GM12864 (cell line): ENCODE results near the gene THTPA.
"Not testable (repeated sequence)": the region's sequence is repeated elsewhere in the genome, so short reads cannot be mapped to it uniquely, and the experiment has no call there.

Experiments
- DNase-seq: peaks from one replicate; pipeline ENCODE4 v3.0.0-alpha.2; 2011; ENCODE audit warnings: low read depth
- H3K4me3 ChIP-seq: 2 replicates; pipeline ENCODE4 v1.5.1; 2011; ENCODE audit warnings: mild to moderate bottlenecking, low read depth, low read length, control low read depth
- TF ChIP-seq, protein P1 (sequence below): IDR thresholded peaks from 2 replicates; pipeline ENCODE4 v1.5.1; 2011; ENCODE audit warnings: low read depth, mild to moderate bottlenecking, moderate library complexity, low read length, control low read depth, inconsistent platforms; ENCODE audit errors: missing control alignments

Gene THTPA

DNA sequence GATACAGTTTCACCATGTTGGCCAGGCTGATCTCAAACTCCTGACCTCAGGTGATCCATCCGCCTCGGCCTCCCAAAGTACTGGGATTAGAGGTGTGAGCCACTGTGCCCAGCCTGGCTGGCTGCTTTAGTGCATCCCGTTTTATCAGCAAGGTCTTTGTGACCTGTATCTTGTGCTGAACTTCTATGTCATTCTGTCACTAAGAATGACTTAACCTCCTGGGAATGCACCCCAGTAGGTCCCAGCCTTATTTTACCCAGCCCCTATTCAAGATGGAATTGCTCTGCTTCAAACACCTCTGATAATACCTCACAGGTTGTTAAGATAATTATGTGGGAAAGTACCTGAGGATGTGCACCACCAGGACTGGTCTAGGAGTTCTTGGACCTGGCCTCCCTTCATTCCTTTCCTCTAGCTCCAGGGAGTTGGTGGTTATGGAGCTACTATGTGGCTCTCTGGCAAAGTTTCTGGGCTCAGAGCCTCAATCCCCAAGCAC lies 48.7 kb downstream of the THTPA start:
- TF ChIP-seq, protein P1, sequence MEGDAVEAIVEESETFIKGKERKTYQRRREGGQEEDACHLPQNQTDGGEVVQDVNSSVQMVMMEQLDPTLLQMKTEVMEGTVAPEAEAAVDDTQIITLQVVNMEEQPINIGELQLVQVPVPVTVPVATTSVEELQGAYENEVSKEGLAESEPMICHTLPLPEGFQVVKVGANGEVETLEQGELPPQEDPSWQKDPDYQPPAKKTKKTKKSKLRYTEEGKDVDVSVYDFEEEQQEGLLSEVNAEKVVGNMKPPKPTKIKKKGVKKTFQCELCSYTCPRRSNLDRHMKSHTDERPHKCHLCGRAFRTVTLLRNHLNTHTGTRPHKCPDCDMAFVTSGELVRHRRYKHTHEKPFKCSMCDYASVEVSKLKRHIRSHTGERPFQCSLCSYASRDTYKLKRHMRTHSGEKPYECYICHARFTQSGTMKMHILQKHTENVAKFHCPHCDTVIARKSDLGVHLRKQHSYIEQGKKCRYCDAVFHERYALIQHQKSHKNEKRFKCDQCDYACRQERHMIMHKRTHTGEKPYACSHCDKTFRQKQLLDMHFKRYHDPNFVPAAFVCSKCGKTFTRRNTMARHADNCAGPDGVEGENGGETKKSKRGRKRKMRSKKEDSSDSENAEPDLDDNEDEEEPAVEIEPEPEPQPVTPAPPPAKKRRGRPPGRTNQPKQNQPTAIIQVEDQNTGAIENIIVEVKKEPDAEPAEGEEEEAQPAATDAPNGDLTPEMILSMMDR = no peak
- DNase-seq = no peak
- H3K4me3 ChIP-seq = no peak overlapping the region

DNA sequence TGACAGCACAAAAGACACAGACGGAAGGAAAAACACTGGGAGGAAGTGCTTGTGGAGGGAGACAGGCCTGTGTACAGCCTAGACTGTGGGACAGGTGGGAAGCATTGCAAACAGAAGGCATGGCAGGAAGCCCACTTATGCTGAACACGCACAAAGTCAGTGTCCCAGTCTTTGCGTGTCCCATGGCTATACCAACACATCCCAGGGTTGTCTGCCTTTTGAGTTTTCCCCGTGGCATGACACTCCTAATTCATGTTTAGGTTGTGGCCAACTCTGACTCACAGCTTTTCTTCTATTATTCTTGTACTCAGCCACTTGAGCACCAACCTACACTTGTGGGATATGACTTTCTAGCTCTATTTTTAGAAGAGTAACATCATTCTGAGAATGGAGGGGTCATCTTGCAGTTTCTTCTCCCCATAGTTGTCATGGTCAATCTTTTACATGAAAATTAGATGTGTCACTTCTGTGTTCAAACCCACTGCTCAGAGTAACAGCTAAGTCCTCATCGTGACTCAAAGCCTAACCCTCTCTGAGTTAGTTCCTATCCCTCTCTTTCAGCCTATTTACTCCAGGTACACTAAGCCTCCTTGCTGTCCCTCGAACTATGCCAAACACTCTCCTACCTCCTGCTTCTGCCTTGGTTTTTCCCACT lies 50.0 kb downstream of the THTPA start:
- H3K4me3 ChIP-seq = no peak overlapping the region; the same call in 1 of the 2 replicates
- peak; percentile 70 for DNase-seq
- TF ChIP-seq, protein P1 = no peak

DNA sequence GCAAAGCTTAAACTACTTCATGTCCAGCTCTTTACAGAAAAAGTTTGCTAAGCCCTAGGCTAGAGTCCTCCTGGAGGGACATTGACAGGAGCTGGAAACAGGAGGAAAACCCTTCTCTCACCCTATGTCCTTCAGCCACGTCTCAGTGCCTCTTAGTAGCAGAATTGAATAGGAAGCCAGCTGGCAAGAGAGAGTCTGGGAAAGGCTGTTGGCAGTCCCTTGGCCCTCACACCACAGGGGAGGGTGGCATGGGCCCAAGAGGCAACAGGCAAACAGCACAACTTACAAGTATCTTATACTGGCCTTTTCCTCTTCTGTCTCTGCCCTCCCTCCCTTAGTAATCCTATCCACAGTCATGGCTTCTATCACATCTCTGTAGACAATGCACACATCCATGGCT lies 52.4 kb downstream of the THTPA start:
- DNase-seq = no peak
- TF ChIP-seq, protein P1 = no peak
- no peak overlapping the region for H3K4me3 ChIP-seq

DNA sequence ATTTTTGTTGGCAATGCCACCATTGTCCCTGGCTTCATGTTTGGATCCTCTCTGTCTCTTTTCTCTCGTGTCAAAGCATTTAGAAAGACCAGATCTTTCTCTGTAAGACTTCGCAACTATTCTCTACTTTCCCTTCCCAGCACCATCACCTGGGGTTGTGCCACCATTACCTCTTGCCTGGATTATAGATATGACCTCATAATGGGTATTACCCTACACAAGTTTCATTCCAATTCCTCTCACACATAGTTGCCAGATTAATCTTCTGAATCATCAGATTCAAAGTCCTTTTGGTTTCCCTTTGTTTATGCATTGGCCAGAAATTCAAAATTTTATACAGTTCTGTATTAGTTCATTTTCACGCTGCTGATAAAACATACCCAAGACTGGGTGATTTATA lies 52.9 kb downstream of the THTPA start:
- DNase-seq = no peak
- H3K4me3 ChIP-seq = no peak overlapping the region
- TF ChIP-seq, protein P1 = no peak

DNA sequence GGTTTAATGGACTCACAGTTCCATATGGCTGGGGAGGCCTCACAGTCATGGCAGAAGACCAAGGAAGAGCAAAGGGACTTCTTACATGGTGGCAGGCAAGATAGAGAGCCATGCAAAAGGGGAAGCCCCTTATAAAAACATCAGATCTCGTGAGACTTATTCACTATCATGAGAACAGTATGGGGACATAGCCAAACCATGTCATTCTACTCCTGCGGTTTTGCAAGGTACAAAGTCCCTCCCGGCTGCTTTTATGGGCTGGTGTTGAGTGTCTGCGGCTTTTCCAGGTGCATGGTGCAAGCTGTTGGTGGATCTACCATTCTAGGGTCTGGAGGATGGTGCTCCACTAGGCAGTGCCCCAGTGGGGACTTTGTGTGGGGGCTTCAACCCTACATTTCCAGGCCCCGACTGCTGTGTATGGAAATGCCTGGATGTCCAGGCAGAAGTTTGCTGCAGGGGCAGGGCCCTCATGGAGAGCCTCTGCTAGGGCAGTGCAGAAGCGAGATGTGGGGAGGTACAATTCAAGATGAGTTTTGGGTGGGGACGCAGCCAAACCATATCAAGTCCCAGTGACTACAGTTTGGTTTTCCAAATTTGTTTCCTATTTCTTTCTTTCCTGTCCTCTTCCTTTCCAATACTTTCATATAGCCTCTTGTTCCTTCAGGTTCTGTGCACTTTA lies 53.5 kb downstream of the THTPA start:
- H3K4me3 ChIP-seq, DNase-seq: not testable (repeated sequence)
